Natural killer cell (primary cell): ENCODE measurements around the gene PTPRCAP. TPM values are rescaled to one million over a fixed set of nuclear protein-coding genes. Genes with fewer than 3 reads are reported as not detected.

Experiments used
- ATAC-seq, 3 donors: fragments of 150-1000 bp in 2 of 3; fragments of 200-7000 bp in 1 of 3; cut with Tn5 transposase; 1 replicate in 1 of 3; 2 replicates in 2 of 3; pipeline ENCODE4 v1.10.0; 2021; ENCODE audit warnings: mild to moderate bottlenecking in 2 of 3, moderate library complexity in 2 of 3
- DNase-seq, 2 donors: peaks; one replicate each; pipeline versions ENCODE4 v3.0.0 to v3.0.0-alpha.2; 2013 to 2021; ENCODE audit warnings: mixed read lengths in 1 of 2
- H3K27ac ChIP-seq: one replicate; pipeline ENCODE4 v1.5.1; 2013; ENCODE audit warnings: mild to moderate bottlenecking, low read length
- H3K27me3 ChIP-seq: one replicate; pipeline ENCODE4 v1.6.1; 2013; ENCODE audit warnings: low read length; ENCODE audit not compliant: control insufficient read depth, insufficient read depth
- H3K36me3 ChIP-seq: one replicate; pipeline ENCODE4 v1.6.1; 2013; ENCODE audit warnings: low read length; ENCODE audit not compliant: control insufficient read depth, insufficient read depth
- H3K4me1 ChIP-seq: one replicate; pipeline ENCODE4 v1.6.1; 2013; ENCODE audit warnings: low read length; ENCODE audit not compliant: control insufficient read depth, insufficient read depth
- H3K4me3 ChIP-seq: one replicate; pipeline ENCODE4 v1.5.1; 2013; ENCODE audit warnings: low read length
- H3K9me3 ChIP-seq: one replicate; pipeline ENCODE4 v1.6.1; 2013; ENCODE audit warnings: low read length; ENCODE audit not compliant: control insufficient read depth, insufficient read depth
- H3K27ac Mint-ChIP-seq, 2 donors: one replicate each; pipeline ENCODE4 v1.8.0; 2022; ENCODE audit warnings: mild to moderate bottlenecking in 2 of 2, mixed read lengths in 2 of 2, moderate library complexity in 1 of 2
- H3K27me3 Mint-ChIP-seq, 2 donors: one replicate each; pipeline ENCODE4 v1.8.0; 2022; ENCODE audit warnings: low read depth in 2 of 2, mixed read lengths in 2 of 2
- H3K36me3 Mint-ChIP-seq: one replicate; pipeline ENCODE4 v1.8.0; 2022; ENCODE audit warnings: mixed read lengths
- H3K4me1 Mint-ChIP-seq, 2 donors: one replicate each; pipeline ENCODE4 v1.8.0; 2022; ENCODE audit warnings: mixed read lengths in 2 of 2
- H3K4me3 Mint-ChIP-seq: one replicate; pipeline ENCODE4 v1.8.0; 2022; ENCODE audit warnings: mild to moderate bottlenecking, moderate library complexity, mixed read lengths
- H3K9me3 Mint-ChIP-seq, 2 donors: one replicate each; pipeline ENCODE4 v1.8.0; 2022; ENCODE audit warnings: mixed read lengths in 2 of 2
- WGBS: methylation state at CpG from one replicate; pipeline ENCODE4 v1.1.7; 2013; ENCODE audit warnings: missing lambda C conversion rate; ENCODE audit not compliant: insufficient coverage; 5-methylcytosine and 5-hydroxymethylcytosine counted together
- intact Hi-C: fragments of 100-400 bp; cut with micrococcal nuclease; formaldehyde crosslinking; loops from one replicate; pipeline ENCODE4 v1.14.2; 2022
- total RNA-seq, 4 donors: library from RNA; stranded (reverse); fragments of 120-200 nt in 1 of 4; gene quantifications; one replicate each; pipeline versions ENCODE4 v1.2.3 to v1.2.4, GENCODE V29; 2013 to 2022
- TF ChIP-seq, protein P1 (sequence below): fragments of 200-600 bp; IDR thresholded peaks from one replicate; pipeline ENCODE4 v1.8.0; 2022; ENCODE audit warnings: antibody characterized with exemption

Gene PTPRCAP
- total RNA-seq, 3 donors from 2014 or later (not counting 1 experiment from before 2014, with no cell fraction given), result 240 to 301 (median 269) TPM

DNA sequence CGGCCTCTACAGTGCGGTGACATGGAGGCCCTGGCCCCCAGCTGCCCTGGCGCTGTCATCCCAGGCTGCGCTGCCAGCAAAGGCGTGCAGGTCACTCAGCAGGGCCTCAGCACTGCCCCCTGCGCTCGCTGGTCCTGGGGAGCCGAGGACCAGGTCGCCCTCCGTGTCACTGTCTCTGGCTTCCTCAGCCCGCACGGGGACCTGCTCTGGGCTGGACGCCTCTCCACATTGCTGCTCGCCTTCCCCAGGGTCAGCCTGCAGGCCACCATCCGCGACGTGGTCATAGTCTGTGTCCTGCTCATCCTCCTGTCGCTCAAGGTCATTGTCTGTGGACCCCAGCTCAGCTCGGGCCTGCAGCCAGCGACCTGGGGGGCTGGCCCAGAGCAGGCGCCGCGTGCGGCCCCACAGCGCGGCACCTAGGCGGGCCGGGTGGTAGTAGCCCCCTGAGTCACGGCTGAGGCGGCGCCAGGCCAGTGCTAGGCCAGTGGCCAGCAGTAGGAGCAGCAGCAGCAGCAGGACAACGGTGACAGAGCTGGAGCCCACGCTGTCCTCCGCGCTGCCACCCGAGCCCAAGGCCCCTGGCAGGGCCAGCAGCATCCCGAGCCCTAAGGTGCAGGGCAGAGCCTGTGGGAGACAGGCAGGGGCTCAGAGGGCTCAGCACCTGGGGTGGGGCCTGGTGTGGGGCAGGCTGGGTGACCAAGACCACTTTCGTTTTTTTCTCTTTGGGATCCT is 1.6 kb downstream of the PTPRCAP start:
- intact Hi-C loops, result loop anchor here (2.0 kb wide), 1 partner anchor 33 kb away; no protein-coding TSS in a partner anchor
- no peaks in the 10 kb centered on the region for H3K9me3 ChIP-seq
- no peaks in the 10 kb centered on the region for H3K36me3 Mint-ChIP-seq
- H3K27ac Mint-ChIP-seq, result peak overlapping the region; percentile 88 to 92
- peak overlapping the region; percentile 95 for H3K4me3 Mint-ChIP-seq
- H3K9me3 Mint-ChIP-seq, result no peaks in the 10 kb centered on the region
- H3K4me1 Mint-ChIP-seq, result peaks cover 58 to 79% of the 10 kb centered on the region in 2 donors
- DNase-seq (peak in 1 of 2 donors; percentile 30), ATAC-seq (no peak)
- TF ChIP-seq, protein P1, sequence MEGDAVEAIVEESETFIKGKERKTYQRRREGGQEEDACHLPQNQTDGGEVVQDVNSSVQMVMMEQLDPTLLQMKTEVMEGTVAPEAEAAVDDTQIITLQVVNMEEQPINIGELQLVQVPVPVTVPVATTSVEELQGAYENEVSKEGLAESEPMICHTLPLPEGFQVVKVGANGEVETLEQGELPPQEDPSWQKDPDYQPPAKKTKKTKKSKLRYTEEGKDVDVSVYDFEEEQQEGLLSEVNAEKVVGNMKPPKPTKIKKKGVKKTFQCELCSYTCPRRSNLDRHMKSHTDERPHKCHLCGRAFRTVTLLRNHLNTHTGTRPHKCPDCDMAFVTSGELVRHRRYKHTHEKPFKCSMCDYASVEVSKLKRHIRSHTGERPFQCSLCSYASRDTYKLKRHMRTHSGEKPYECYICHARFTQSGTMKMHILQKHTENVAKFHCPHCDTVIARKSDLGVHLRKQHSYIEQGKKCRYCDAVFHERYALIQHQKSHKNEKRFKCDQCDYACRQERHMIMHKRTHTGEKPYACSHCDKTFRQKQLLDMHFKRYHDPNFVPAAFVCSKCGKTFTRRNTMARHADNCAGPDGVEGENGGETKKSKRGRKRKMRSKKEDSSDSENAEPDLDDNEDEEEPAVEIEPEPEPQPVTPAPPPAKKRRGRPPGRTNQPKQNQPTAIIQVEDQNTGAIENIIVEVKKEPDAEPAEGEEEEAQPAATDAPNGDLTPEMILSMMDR, result no peak
- peak overlapping the region; percentile 41 for H3K27ac ChIP-seq
- peaks cover 33% of the 10 kb centered on the region for H3K36me3 ChIP-seq
- no peaks in the 10 kb centered on the region for H3K27me3 Mint-ChIP-seq
- H3K4me3 ChIP-seq, result peak overlapping the region; percentile 81
- 46% methylated on average over 38 of the region's 38 CpGs for WGBS
- peaks cover 81% of the 10 kb centered on the region for H3K4me1 ChIP-seq
- H3K27me3 ChIP-seq, result no peaks in the 10 kb centered on the region

DNA sequence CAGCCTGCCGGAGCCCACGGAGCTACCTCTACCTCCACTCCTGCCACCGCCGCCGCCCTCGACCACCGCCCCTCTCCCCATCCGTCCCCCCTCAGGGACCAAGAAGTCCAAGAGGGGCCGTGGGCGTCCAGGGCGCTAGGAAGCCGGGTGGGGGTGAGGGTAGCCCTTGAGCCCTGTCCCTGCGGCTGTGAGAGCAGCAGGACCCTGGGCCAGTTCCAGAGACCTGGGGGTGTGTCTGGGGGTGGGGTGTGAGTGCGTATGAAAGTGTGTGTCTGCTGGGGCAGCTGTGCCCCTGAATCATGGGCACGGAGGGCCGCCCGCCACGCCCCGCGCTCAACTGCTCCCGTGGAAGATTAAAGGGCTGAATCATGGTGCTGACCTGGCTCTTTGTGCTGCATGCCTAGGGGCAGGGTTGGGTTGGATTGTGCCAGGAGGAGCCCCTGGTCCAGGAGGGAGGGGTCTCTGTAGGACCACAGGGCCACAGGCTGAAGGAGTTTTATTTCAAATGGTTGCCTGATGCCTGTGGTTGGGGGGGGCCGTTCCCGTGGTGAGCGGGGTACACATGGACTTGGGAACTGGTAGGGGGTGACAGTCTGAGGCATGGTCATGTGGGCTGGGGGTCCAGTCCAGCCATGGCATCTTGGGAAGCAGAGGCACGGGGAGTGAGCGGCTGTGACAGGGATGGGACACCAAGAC is 2.3 kb downstream of the PTPRCAP start:
- H3K27ac Mint-ChIP-seq, result peak overlapping the region; percentile 88 to 92
- intact Hi-C loops, result no loop called here
- no peaks in the 10 kb centered on the region for H3K9me3 Mint-ChIP-seq
- Histone ChIP-seq H3K36me3 (peaks cover 35% of the 10 kb centered on the region), H3K4me3 (peak overlapping the region; percentile 81), H3K9me3 (no peaks in the 10 kb centered on the region), H3K4me1 (peaks cover 74% of the 10 kb centered on the region), H3K27me3 (no peaks in the 10 kb centered on the region), H3K27ac (peak overlapping the region; percentile 86)
- ATAC-seq (no peak), DNase-seq (peak in 1 of 2 donors; percentile 36)
- WGBS, result 50% methylated on average over 25 of the region's 26 CpGs
- no peaks in the 10 kb centered on the region for H3K36me3 Mint-ChIP-seq
- peaks cover 51 to 72% of the 10 kb centered on the region in 2 donors for H3K4me1 Mint-ChIP-seq
- H3K4me3 Mint-ChIP-seq, result peak overlapping the region; percentile 95
- TF ChIP-seq, protein P1, result no peak
- H3K27me3 Mint-ChIP-seq, result no peaks in the 10 kb centered on the region

DNA sequence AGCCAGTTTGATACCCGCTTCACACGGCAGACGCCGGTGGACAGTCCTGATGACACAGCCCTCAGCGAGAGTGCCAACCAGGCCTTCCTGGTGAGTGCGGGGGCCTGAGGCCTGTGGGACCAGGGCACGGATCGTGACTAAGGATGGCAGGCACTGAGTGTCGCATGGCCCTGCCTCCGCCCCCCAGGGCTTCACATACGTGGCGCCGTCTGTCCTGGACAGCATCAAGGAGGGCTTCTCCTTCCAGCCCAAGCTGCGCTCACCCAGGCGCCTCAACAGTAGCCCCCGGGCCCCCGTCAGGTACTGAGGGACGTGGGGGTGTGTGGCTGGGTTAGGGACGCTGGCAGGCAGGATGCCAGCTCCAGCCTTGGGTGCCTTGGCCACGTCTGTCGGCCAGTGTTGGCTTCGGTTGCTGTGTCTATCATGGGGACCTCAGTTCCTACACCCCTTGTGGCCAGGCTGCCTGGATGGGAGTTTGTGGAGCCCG is 3.0 kb downstream of the PTPRCAP start:
- Mint-ChIP-seq H3K27me3 (no peaks in the 10 kb centered on the region), H3K4me3 (peak overlapping the region; percentile 78), H3K36me3 (no peaks in the 10 kb centered on the region), H3K9me3 (no peaks in the 10 kb centered on the region), H3K27ac (peak overlapping the region; percentile 88 to 92), H3K4me1 (peaks cover 43 to 65% of the 10 kb centered on the region in 2 donors)
- Histone ChIP-seq H3K27me3 (no peaks in the 10 kb centered on the region), H3K27ac (peak overlapping the region; percentile 86), H3K36me3 (peaks cover 35% of the 10 kb centered on the region), H3K9me3 (no peaks in the 10 kb centered on the region), H3K4me3 (no peak overlapping the region), H3K4me1 (peaks cover 73% of the 10 kb centered on the region)
- ATAC-seq (peak in 1 of 3 donors; percentile 3), DNase-seq (peak in 1 of 2 donors; percentile 54)
- WGBS, result 47% methylated on average over 23 of the region's 23 CpGs
- TF ChIP-seq, protein P1, result no peak
- intact Hi-C loops, result no loop called here
